SK-MEL-5 (cell line): ENCODE results near the gene RNF144B. TPM values are rescaled to one million over a fixed set of nuclear protein-coding genes. Genes with fewer than 3 reads are reported as not detected.

Source experiments
- DNase-seq: peaks from one replicate; pipeline ENCODE4 v3.0.0-alpha.2; 2016; ENCODE audit warnings: low read depth, low spot score
- in situ Hi-C: cut with HindIII; loops from 2 replicates; pipeline ENCODE4 v1.10.0; 2016; ENCODE audit warnings: low sequenced_read_pairs, high pct_unique_total_duplicates, low pct_unique_long_range_greater_than_20kb
- total RNA-seq: library from RNA; depleted of rRNA; stranded (reverse); fragments of >200 nt; shearing (Covaris generic); gene quantifications from 2 replicates; pipeline ENCODE4 v1.2.3, GENCODE V29; 2014

Gene RNF144B
- total RNA-seq, 1 experiment from 2014 or later = 14.3 TPM

DNA sequence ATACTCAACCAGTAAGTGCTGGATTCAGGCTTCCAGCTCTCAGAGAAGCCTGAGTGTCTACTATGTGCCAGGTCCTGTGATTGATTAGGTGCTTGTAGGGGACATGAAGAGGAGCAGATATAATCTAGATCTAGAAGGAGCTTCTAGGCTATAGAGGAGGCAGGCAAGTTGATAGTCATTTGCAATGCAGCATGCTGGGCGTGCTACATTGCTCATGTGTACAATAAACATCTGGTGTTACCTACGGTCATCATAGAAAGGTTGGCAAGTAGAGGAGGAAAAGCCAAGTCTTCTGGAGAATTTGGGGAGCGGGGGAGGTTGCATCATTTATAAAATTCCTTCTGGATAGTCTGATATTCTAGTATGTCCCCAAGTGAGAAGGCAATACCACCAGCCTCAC is 33.2 kb downstream of the RNF144B start:
- in situ Hi-C loops = no loop called here
- DNase-seq = no peak

DNA sequence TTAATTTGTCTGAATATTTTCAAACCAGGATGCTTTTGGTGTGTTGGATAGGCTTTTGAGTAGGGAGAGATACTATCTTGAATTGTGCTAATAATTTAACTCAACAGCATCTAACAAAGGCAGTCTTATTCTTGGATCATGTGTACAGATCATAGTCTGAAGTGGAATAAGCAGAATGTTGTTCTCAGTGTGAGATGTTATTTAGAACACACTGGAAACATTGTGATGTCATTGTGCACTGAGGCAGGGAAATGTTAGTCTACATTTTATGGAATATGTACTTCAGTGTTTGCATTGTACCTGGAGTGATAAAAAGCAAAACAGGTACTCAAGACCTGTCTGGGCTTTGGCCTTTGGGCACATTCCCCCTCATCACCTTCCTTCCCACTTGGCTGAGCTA is 35.0 kb downstream of the RNF144B start:
- in situ Hi-C loops = no loop called here
- peak; percentile 88 for DNase-seq

DNA sequence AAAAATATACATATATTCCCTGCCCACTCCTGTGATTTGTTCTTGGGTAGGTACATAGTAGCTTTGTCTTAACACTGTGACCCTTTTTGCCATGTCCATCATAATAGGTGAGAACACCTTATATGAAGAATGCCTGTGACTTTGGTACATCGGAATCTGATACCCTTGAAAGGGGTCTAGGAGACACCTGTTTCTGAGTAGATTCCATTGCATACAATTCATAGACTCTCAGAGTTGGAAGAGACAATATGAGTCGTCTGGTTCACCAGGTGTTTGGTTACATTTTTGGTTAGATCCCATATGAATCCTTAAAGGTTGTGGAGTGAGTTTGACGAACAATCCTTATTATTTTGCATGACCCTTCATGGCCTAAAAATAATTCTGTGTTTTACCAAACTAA is 36.3 kb downstream of the RNF144B start:
- in situ Hi-C loops = no loop called here
- DNase-seq = no peak

DNA sequence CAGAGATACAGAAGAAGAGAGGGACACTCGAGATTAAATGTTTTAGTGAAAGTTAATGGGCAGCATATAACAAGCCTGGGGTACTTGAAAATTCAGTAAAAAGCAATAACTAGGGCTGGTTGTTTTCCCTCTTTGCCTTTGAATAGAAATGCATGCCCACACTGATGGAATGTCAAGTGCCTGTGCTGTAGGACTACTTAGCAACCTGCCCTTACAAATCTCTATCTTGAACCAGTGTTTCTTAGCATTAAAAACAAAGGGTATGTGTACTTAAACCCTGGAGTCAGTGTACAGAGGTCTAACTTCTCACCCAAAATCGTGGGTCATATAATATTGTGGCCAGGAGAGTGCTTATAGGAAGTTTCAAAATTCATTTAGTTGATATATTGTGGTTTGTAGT is 37.1 kb downstream of the RNF144B start:
- no peak for DNase-seq
- in situ Hi-C loops = no loop called here

DNA sequence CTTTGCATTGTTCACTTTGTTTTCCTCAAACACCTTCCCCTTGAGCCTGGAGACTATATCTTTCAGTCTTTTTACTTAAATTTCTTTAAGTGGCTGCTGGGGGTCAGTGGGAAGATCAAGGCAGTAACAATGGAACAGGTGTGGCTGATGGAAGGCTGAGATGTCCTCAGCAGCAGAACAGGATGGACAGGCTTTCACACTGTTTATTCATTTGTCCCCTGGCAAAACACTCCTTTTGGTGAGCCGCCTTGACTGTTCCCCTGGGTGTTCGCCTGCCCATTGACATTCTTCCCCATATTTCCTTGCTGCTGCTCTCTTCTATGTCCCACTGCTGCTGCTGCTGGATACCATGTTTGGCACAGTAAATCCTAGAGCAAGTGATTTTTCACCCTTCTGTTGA is 38.1 kb downstream of the RNF144B start:
- no peak for DNase-seq
- in situ Hi-C loops = no loop called here

DNA sequence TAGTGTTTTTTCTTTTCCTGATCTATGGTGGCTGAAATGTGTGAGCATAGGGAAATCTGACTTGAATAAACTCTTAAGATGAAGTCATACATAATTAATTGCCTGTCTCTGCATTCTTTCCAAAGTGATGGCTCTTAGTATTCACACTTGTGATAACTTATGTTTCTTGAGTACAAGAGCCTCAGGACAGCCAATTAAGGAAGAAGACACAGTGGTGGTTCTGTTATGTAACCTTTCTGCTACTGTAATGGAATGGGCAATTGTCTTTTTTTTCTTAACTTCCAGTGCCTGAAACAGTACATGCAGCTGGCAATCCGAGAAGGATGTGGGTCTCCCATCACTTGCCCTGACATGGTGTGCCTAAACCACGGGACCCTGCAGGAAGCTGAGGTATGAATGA is 40.1 kb downstream of the RNF144B start:
- in situ Hi-C loops = no loop called here
- peak; percentile 36 for DNase-seq

DNA sequence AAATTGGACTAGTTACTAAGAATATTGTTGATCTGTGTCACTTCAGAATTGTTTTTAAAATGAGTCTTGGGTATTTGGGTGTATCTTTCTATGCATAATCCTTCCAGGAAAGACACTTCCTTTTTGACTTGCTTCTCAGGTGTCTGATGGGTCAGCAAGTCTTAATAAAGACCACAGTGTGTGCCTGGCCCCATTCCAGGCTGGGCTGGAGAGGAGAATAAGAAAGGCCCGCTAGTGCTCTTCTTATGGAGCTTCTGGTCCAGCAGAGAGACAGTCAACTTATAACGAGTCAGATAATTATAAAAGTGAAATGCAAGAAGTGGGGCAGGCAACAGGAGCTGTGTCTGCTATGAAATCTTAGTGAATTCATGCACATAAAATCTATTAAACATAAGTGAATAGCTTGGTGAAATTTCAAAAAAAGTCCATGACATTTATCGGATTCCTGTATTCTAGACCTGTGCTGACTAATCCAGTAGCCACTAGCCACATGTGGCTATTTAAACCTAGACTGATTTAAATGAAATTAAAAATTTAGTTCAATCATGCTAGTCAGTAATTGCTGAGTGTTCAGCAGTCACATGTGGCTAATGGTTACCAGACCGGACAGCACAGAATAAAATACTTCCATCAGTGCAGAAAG is 42.6 kb downstream of the RNF144B start:
- no peak for DNase-seq
- in situ Hi-C loops = no loop called here

DNA sequence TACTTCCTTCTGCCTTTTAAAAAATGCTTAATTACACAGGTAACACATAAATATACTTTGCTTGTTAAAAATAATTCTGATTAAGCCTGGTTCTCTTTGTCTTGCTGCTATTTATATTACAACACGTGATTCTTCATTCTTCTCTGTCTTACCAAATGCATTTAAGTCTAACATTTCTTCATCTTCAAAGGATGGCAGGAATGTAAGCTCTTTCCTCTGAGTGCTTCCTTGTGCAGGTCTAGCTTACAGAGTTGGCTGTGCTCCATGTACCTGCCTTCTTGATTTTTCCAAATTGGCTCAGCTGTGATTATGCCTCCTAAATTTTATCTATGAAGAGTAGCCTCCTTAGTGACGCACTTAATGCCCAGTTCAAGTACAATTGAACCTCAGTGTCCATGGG is 44.4 kb downstream of the RNF144B start:
- in situ Hi-C loops = no loop called here
- no peak for DNase-seq

DNA sequence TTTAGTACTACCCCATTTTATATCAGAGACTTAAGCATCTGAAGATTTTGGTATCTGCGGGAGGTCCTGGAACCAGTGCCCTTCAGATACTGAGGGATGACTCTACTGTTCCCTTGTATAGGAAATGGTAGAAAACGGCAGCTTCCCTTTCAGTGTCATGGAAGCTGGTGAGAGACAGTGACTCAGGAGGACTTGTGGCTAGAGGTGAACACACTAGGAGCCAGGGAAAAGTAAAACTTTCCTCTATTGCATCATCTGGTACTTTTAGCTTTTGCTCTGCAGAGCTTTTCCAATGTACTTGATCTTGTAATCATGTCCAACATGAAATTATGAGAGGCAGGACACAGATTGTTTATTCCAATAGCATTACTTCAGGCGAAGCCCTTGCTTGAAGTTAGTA is 45.0 kb downstream of the RNF144B start:
- in situ Hi-C loops = no loop called here
- DNase-seq = no peak

DNA sequence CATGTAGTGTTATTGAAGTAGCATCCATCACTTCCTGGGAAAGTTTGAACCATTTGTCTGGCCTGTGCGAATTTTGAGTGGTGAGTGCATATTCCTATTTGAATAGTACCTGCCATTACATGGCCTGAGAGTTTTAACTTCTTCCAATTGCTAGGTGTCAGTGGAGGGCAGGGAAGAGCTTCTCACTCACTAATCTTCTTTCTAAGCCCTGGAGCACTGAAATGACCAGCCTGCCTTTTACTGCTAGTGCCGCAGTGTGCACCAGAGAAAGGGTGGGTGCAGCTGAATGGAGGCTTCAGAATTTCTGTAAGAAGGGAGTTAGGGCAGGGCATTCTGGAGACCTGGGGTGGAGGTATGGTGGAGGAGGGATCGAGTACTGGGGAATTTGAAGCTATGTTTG is 45.5 kb downstream of the RNF144B start:
- in situ Hi-C loops = no loop called here
- no peak for DNase-seq

DNA sequence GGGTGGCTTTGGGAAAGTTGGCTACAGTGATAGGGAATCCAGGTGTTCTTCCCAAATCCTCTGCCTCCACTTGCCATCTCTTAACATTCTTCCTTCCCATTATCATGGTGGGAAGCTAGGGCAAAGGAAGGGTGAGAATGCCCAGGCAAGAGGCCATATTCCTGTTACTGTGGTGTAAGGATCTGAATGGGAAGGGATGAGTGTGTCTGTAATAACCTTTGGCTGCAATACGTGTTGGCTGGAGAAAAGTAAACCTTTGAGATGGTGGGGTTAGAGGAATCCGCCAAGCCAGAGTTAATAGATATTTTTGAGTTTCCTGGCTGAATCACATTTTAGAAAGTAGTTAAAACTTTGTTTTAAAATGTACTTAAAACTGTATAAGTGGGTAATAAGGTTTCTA is 45.9 kb downstream of the RNF144B start:
- in situ Hi-C loops = no loop called here
- DNase-seq = no peak

DNA sequence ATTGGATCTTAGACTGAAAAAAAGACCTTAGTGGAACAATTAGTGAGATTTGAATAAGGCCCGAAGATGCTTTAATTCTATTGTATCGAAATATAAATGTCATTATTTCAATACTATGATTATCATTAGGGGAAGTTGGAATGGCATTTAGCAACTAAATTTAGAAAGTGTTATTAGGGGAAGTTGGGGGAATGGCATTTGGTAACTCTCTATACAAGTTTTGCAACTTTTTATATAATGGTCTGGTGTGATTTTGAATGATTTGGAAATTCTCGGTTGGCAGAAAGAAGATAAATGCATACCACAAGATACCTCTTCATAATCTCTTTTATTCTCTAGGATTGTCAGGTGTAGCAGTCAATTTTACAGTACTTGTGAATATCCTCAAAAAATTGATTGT is 49.2 kb downstream of the RNF144B start:
- in situ Hi-C loops = no loop called here
- no peak for DNase-seq

DNA sequence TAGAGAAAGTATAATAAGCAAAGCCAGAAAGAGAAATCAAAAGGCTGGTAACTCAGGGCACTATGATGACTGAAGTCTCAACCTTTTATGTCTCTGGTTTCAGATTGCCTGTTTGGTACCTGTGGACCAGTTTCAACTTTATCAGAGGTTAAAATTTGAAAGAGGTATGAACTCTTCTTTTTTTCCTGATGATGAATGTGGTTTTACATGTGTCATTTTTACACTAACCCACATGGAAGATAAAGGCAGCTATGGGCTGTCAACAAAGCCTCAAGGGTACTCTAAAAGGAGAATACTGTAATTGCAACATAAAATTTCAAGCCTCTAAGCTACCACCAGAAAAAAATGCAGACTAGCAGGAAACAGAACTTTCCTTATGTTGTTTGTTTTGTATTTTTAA is 52.4 kb downstream of the RNF144B start:
- in situ Hi-C loops = no loop called here
- DNase-seq = no peak

DNA sequence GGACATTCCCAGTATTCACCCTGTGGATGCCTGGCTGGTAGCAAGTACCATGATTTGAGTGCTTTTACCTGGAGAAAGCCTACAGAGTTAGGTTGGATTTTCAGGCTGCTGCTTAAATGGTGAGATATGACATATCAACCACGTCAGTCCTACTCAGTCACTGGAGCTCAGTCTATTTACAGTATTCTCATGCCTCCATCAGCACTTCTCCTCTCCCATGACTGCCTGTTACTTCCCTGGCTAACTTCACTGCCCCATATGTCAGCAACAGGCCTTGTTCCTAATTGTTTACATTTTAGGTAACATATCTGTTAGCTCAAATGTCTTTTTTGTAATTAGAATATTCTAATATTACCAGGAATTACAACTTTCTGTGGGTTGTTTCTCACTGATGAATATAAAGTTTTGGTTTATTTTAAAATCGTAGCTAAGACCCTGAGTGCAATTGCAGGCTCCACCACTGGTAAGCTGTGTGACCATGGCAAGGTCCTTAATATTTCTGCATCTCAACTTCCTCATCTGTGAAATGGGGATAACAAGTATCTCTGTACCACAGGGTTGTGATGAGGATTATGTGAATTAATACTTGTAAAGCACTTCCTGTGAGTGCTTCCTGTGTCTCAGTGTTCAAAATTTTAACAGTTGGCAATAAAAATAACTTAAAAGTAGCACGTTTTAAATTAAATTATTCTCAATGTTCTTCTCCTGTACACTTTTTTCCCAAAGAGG is 54.3 kb downstream of the RNF144B start:
- in situ Hi-C loops = no loop called here
- DNase-seq = no peak

DNA sequence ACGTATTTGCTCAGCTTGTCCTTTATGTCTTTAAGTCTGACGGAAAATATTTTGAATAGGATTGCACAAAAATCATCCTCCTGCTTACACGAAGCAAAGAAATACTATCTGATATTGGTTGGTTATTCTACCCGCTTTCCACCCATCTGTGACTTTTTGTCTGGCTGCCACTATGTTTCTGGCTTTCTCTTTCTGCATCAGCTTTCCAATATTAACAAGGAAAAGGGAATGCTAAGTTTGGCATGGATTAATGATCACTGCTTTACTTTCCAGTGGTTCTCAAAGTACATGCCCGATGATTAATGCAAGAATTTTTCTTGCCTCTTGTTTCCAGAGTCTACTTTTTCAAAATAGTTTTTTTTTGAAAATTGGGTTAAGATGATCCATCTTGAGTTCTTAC is 57.0 kb downstream of the RNF144B start:
- in situ Hi-C loops = no loop called here
- no peak for DNase-seq

DNA sequence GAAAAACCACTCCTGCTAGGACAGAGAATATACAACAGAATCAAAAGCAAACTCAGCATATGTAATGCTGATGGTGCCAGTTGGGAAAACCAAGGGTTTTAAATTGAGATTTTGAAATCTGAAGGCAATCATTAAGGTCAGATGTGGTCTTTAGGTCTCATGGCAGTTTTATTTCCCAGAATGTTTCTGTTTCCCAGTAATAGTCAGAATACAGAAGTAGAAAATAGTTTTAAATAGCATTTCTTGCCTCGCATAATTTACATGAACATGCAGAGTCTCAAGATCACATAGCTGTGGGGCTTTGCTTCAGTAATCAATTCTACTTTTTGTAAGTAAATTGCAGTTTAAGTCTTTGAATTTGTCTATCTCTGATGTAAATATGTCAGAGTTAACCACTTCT is 58.1 kb downstream of the RNF144B start:
- DNase-seq = no peak

DNA sequence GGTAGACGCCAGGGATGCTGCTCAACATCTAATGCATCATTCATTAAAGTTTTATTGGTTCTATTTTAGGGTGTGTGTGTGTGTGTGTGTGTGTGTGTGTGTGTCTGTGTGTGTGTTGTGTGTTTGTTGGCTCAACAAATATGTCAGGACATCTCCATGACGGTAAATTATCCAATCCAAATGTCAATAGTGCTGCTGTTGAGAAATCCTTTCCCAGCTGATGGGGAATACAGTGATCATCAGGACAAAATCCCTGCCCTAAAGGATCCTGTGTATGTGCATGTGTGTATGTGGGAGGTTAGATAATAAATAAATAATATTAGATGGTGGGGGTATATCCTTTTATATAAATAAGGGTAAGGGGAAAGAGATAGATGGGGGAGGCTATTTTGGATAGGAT is 59.6 kb downstream of the RNF144B start:
- in situ Hi-C loops = no loop called here
- no peak for DNase-seq

More for the DNA sequence above, 58.1 kb downstream of the RNF144B start:
- in situ Hi-C loops = no loop called here

DNA sequence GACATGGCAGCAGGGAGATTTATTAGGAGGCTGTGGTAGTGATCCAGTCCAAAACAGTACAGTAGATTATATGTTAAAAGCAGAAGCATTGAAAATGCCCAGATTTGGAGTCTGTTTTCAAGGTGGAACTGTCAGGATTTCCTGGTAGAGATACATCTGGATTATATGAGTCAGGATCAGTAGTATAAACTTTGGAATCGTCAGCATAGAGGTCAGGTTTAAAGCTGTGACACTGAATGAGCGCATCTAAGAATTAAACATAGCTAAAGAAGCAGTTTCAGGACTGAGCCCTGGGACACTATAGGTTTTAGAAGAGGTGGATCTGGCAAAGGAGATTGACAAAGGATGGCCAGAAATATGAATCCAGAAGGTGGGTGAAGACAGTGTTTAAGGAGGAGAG is 60.4 kb downstream of the RNF144B start:
- DNase-seq = no peak
- in situ Hi-C loops = no loop called here

DNA sequence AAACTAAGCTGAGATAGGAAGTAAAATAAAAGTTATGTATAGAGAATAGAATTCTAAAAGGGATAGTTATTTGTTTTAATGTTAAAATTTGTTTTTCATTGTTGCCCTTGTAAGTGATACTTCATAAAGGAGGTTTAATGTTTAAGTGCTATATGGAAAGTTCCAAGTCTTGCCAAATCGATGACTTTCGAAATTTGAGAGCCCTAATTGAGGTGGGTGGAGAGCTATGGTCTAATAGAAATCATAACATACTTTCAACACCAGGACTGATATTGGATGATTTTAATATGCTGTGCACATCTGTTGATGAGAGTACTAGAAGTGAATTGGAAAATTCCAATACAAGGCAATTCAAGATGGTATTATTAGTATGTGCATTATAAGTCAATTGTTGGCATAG is 64.6 kb downstream of the RNF144B start:
- in situ Hi-C loops = no loop called here
- no peak for DNase-seq
